ELF-1 (cell line): ENCODE measurements around the gene ZFHX2.
"Not testable (repeated sequence)": the region's sequence is repeated elsewhere in the genome, so short reads cannot be mapped to it uniquely, and the experiment has no call there.

Experiments used
- DNase-seq: peaks from one replicate; pipeline ENCODE4 v3.0.0-alpha.2; 2016; ENCODE audit warnings: low read depth, low spot score

ZFHX2 gene

GRCh38 chr14:23551266-23552028 lies at the start of gene ZFHX2:
TSS of gene ZFHX2 (minus strand) at chr14:23551765. CDS start at chr14:23535325, 16,440 bp downstream.
- DNase-seq = peak; percentile 94

- no peak for DNase-seq
Measured at GRCh38 chr14:23600806-23601205, 49.2 kb upstream of the ZFHX2 start.

GRCh38 chr14:23600322-23600707 lies 48.8 kb upstream of the ZFHX2 start:
- DNase-seq = no peak

- not testable (repeated sequence) for DNase-seq
Measured at GRCh38 chr14:23594191-23594590, 42.6 kb upstream of the ZFHX2 start.

GRCh38 chr14:23590198-23590597 lies 38.6 kb upstream of the ZFHX2 start:
- DNase-seq = no peak

- no peak for DNase-seq
Measured at GRCh38 chr14:23589606-23590005, 38.0 kb upstream of the ZFHX2 start.

- peak; percentile 92 for DNase-seq
Measured at GRCh38 chr14:23588884-23589598, 37.5 kb upstream of the ZFHX2 start.

GRCh38 chr14:23584527-23585203 lies 33.1 kb upstream of the ZFHX2 start:
- not testable (repeated sequence) for DNase-seq

GRCh38 chr14:23583761-23584526 lies 32.4 kb upstream of the ZFHX2 start:
- DNase-seq = not testable (repeated sequence)

- no peak for DNase-seq
Measured at GRCh38 chr14:23582906-23583760, 31.6 kb upstream of the ZFHX2 start.

- no peak for DNase-seq
Measured at GRCh38 chr14:23580948-23581281, 29.4 kb upstream of the ZFHX2 start.

GRCh38 chr14:23580152-23580926 lies 28.8 kb upstream of the ZFHX2 start:
- DNase-seq = no peak

- DNase-seq = no peak
Measured at GRCh38 chr14:23579739-23580138, 28.2 kb upstream of the ZFHX2 start.

GRCh38 chr14:23579311-23579630 lies 27.7 kb upstream of the ZFHX2 start:
- DNase-seq = no peak

GRCh38 chr14:23578560-23579310 lies 27.2 kb upstream of the ZFHX2 start, which contains the start of gene JPH4:
TSS of gene JPH4 (minus strand) at chr14:23578790. CDS start at chr14:23577453, 1,337 bp downstream.
- no peak for DNase-seq

- DNase-seq = no peak
Measured at GRCh38 chr14:23577710-23578392, 26.3 kb upstream of the ZFHX2 start.

GRCh38 chr14:23577004-23577681 lies 25.6 kb upstream of the ZFHX2 start:
- DNase-seq = peak; percentile 48

- DNase-seq = no peak
Measured at GRCh38 chr14:23573384-23574015, 21.9 kb upstream of the ZFHX2 start.
